Measurements from ENCODE around the gene PLEKHA1. TPM values are rescaled to one million over a fixed set of nuclear protein-coding genes. Genes with fewer than 3 reads are reported as not detected.
A peak's percentile ranks its signal among the peaks of the same experiment; 100 is the strongest.

PLEKHA1 gene
- total RNA-seq, 1 donor from 2014 or later, result 50.4 TPM

DNA sequence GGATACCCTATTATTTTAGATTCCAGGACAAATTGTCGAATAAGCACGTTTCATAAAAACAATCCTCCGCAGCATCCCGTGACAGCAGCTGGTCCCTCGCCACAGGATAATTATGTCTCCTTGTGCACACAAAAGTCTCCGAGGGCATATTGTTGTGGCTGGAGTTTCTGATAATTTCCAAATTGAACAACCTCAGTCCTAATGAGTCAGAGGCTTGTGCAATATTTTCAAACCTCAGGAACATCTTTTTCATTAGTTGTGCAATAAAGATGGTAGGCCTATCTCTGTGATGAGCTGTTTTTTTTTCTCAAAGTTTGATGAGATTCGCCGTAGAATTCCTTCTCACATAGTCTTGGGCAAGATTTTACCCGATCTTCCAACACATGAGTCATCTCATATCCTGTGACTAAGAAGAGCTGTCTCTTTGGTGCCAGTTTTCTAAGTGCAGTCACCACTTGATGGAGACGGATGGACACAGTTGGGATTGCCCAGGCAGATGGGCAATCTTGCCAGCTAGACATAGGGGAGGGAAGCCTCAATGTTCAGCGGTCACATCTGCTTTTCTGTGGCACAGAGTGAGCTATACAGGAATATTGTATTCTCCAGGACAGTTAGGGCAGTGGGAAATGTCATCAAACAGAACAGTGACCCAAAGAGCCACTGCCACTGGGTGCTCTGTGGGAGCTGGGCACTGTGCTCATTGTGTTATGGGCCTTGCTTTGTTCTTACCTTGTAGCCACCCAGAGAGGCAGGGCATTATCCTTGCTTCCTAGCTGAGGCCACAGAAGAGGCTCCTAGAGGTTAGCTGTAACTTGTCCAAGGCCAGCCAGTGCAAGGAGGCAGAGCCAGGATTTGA is 94.6 kb downstream of the PLEKHA1 start:
- intact Hi-C loops (cut with micrococcal nuclease), result no loop called here
- Histone ChIP-seq H3K4me1 (peaks cover 60% of the 10 kb centered on the region), H3K9me3 (replicated peaks) (no peaks in the 10 kb centered on the region), H3K36me3 (no peaks in the 10 kb centered on the region), H3K4me3 (no peak overlapping the region), H3K27me3 (ENCODE audit: low read depth) (no peaks in the 10 kb centered on the region), H3K27ac (replicated peaks) (peak overlapping the region; percentile 66)
- DNase-seq, result no peak
- TF ChIP-seq, protein P1, sequence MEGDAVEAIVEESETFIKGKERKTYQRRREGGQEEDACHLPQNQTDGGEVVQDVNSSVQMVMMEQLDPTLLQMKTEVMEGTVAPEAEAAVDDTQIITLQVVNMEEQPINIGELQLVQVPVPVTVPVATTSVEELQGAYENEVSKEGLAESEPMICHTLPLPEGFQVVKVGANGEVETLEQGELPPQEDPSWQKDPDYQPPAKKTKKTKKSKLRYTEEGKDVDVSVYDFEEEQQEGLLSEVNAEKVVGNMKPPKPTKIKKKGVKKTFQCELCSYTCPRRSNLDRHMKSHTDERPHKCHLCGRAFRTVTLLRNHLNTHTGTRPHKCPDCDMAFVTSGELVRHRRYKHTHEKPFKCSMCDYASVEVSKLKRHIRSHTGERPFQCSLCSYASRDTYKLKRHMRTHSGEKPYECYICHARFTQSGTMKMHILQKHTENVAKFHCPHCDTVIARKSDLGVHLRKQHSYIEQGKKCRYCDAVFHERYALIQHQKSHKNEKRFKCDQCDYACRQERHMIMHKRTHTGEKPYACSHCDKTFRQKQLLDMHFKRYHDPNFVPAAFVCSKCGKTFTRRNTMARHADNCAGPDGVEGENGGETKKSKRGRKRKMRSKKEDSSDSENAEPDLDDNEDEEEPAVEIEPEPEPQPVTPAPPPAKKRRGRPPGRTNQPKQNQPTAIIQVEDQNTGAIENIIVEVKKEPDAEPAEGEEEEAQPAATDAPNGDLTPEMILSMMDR (IDR thresholded peaks at IDR 0.05; ENCODE audit: borderline replicate concordance), result no peak

DNA sequence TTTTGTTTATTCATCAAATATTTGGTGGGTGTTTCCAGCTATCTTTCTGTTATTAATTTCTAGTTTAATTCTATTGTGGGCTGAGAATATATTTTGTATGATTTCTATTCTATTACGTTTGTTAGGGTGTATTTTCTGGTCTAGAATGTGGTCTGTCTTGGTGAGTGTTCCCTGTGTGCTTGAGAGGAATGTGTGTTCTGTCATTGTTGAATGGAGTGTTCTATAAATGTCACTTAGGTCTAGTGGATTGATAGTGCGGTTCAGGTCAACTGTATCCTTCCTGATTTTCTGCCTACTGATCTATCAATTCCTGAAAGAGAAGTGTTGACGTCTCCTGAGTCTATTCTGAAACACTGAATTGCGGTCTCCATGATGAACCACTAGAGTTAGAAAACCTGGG is 95.3 kb downstream of the PLEKHA1 start:
- Histone ChIP-seq H3K36me3 (no peaks in the 10 kb centered on the region), H3K27ac (replicated peaks) (peak overlapping the region; percentile 66), H3K9me3 (replicated peaks) (no peaks in the 10 kb centered on the region), H3K4me3 (no peak overlapping the region), H3K27me3 (ENCODE audit: low read depth) (no peaks in the 10 kb centered on the region), H3K4me1 (peaks cover 60% of the 10 kb centered on the region)
- intact Hi-C loops (cut with micrococcal nuclease), result no loop called here
- TF ChIP-seq, protein P1 (IDR thresholded peaks at IDR 0.05; ENCODE audit: borderline replicate concordance), result no peak
- DNase-seq, result no peak

DNA sequence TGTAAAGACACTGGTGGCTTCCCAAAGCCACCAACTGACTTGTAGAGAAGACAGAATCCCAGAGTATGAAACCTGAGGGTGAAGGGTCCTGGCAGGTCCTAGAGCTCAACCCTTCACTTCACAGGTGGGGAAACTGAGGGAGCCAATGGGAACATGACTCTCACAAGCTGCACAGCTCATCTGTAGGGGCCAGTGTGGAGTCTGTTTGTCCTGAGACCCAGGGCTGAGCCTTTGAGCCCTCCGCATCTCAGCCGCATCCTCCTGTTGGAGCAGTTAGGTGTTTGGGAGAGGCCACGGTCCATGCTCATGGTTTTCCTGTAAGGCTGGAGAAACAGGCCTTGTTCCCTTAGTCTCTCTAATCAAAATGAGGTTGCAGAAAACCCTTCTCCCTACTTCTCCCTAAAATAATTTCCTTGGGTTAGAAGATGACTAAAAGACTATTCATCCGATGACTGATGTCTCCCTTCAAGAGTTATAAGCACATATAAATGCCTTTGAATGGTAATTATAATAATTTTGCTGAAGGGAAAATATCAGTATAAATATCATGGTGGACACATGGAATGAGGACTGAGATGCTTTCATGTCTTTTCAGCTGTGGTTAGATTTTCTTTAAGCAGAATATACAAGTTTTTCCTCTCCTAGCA is 97.1 kb downstream of the PLEKHA1 start:
- intact Hi-C loops (cut with micrococcal nuclease), result no loop called here
- DNase-seq, result no peak
- Histone ChIP-seq H3K9me3 (replicated peaks) (no peaks in the 10 kb centered on the region), H3K27me3 (ENCODE audit: low read depth) (no peaks in the 10 kb centered on the region), H3K4me1 (peaks cover 68% of the 10 kb centered on the region), H3K4me3 (no peak overlapping the region), H3K36me3 (no peaks in the 10 kb centered on the region), H3K27ac (replicated peaks) (no peak overlapping the region)
- TF ChIP-seq, protein P1 (IDR thresholded peaks at IDR 0.05; ENCODE audit: borderline replicate concordance), result no peak

DNA sequence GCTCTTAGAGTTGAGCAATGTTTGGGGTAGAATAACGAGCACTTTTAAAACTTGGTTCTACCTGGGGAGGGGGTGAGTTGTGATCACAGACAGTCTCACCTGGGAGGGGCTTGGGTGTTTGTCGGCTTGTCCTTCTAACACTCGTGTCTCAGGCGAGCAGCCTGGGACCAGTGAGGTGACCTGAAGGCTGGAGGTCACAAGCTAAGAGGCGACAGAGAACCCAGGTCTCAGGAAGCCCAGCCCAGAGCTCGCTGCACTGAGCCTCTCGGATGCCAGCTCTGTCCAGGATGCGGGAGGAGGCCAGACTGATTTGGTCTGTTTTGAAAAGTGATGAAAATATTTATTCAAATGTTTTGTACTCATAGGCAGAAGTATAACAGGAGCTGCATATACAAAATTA is 98.6 kb downstream of the PLEKHA1 start:
- Histone ChIP-seq H3K27ac (replicated peaks) (no peak overlapping the region), H3K36me3 (no peaks in the 10 kb centered on the region), H3K9me3 (replicated peaks) (no peaks in the 10 kb centered on the region), H3K4me1 (peaks cover 66% of the 10 kb centered on the region), H3K27me3 (ENCODE audit: low read depth) (no peaks in the 10 kb centered on the region), H3K4me3 (no peak overlapping the region)
- TF ChIP-seq, protein P1 (IDR thresholded peaks at IDR 0.05; ENCODE audit: borderline replicate concordance), result no peak
- intact Hi-C loops (cut with micrococcal nuclease), result no loop called here
- no peak for DNase-seq

DNA sequence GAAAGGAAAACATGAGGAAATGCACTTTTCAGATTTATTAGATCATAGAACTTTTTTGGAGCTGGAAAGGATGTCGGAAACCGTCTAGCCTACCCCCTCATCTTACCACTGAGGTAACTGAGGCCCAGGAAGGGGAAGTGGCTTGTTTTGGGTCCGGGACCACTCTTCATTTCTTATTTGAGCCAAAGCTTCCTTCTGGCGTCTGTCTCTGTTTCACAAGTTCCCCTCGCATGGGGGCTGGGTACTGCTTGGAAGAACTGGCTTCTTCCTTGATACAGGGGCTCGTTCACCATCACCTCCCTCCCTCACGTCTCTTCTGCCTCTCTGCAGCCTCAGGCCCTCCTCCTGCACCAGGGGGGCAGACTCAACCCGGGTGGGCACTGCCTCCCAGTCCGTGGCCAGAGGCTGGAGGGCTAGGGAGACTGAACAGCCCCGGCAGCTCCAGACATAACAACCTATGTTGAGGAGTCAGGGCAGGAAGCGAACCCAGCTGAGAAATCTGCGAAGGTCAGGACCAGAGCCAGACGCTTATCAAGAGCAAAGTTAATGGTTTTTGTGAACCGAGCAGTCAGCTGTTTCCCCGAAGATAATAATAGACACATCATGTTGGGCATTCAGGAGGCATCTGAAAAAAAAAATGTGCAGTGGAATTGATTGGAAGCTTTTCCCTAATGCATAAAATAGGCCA is 99.8 kb downstream of the PLEKHA1 start:
- DNase-seq, result no peak
- peaks cover 55% of the 10 kb centered on the region for H3K4me1 ChIP-seq

More for the DNA sequence above, 99.8 kb downstream of the PLEKHA1 start:
- Histone ChIP-seq H3K27me3 (ENCODE audit: low read depth) (no peaks in the 10 kb centered on the region), H3K4me3 (peak overlapping the region; percentile 39), H3K36me3 (no peaks in the 10 kb centered on the region), H3K9me3 (replicated peaks) (no peaks in the 10 kb centered on the region), H3K27ac (replicated peaks) (peak overlapping the region; percentile 74)
- TF ChIP-seq, protein P1 (IDR thresholded peaks at IDR 0.05; ENCODE audit: borderline replicate concordance), result no peak
- intact Hi-C loops (cut with micrococcal nuclease), result no loop called here
